ENCODE results near the gene SCLY. TPM values are rescaled to one million over a fixed set of nuclear protein-coding genes. Genes with fewer than 3 reads are reported as not detected.

The SCLY gene
- polyA plus RNA-seq, 1 of the 3 experiments (the other 2 are of a cell fraction) = 20.9 TPM

- H3K27me3 ChIP-seq (ENCODE audit: insufficient read depth) = no peaks in the 10 kb centered on the region
- ChIA-PET CTCF (interaction anchor here (1.1 to 2.3 kb wide), 2 partner anchors 90 to 156 kb away, joined by 4 to 8 read pairs; no protein-coding TSS in a partner anchor), POLR2A (no interaction called here)
- H3F3A ChIP-seq (replicated peaks; ENCODE audit: insufficient read depth) = no peaks in the 10 kb centered on the region
- peaks cover 13 to 22% of the 10 kb centered on the region in 2 experiments for H3K36me3 ChIP-seq (replicated peaks in 1 of 2; ENCODE audit: control insufficient read depth in 1 of 2, insufficient read depth in 2 of 2, low read length in 1 of 2)
- H3K4me2 ChIP-seq = no peak overlapping the region
- DNase-seq = no peak
- H4K20me1 ChIP-seq (ENCODE audit: insufficient read depth) = no peaks in the 10 kb centered on the region
- no peak overlapping the region for H3K4me3 ChIP-seq (ENCODE audit: low read depth in 2 of 2, low read length in 1 of 2)
- H3K79me2 ChIP-seq (ENCODE audit: insufficient read depth) = peaks cover 10% of the 10 kb centered on the region; the same call in 1 of the 2 replicates
- H3K9ac ChIP-seq = no peak overlapping the region
- H3K4me1 ChIP-seq (ENCODE audit: control insufficient read depth in 1 of 2, insufficient read depth in 2 of 2, low read depth in 1 of 2, low read length in 1 of 2) = peaks cover 0 to 10% of the 10 kb centered on the region in 2 experiments; a peak in 1 of 4 replicates
- TF ChIP-seq MAX (IDR thresholded peaks at IDR 0.05; ENCODE audit: low read depth) (no peak), NFIC (IDR thresholded peaks at IDR 0.05; ENCODE audit: borderline replicate concordance) (no peak), FOSL2 (IDR thresholded peaks at IDR 0.05; ENCODE audit: borderline replicate concordance, low read depth) (no peak), EP300 (IDR thresholded peaks at IDR 0.05; ENCODE audit: borderline replicate concordance in 1 of 2, low read depth in 1 of 2, low read length in 1 of 2) (no peak), RXRA (IDR thresholded peaks at IDR 0.05; ENCODE audit: borderline replicate concordance, low read depth) (no peak), MXI1 (IDR thresholded peaks at IDR 0.05; ENCODE audit: low read depth, low read length) (no peak), JUND (IDR thresholded peaks at IDR 0.05) (no peak), IRF3 (IDR thresholded peaks at IDR 0.05; ENCODE audit: low read depth, low read length) (no peak), POLR2AphosphoS5 (IDR thresholded peaks at IDR 0.05; ENCODE audit: low read depth, low read length) (no peak), TCF12 (IDR thresholded peaks at IDR 0.05) (no peak), FOXM1 (IDR thresholded peaks at IDR 0.05; ENCODE audit: low read depth) (no peak), PBX3 (IDR thresholded peaks at IDR 0.05) (no peak), EZH2phosphoT487 (IDR thresholded peaks at IDR 0.05; ENCODE audit: borderline replicate concordance, low read depth) (no peak), GABPA (IDR thresholded peaks at IDR 0.05; ENCODE audit: low read depth) (no peak), MEF2A (IDR thresholded peaks at IDR 0.05; ENCODE audit: borderline replicate concordance, low read depth) (no peak), ZBTB33 (IDR thresholded peaks at IDR 0.05; ENCODE audit: borderline replicate concordance, low read depth) (no peak), SMC3 (IDR thresholded peaks at IDR 0.05; ENCODE audit: low read depth, low read length) (no peak), CTCF (IDR thresholded peaks at IDR 0.05) (no peak), TAF1 (IDR thresholded peaks at IDR 0.05; ENCODE audit: borderline replicate concordance, low read depth, low read length) (no peak), FOXJ3 (CRISPR knock-in tag; IDR thresholded peaks at IDR 0.05) (no peak)
- H3K9me2 ChIP-seq = no peaks in the 10 kb centered on the region
- WGBS (ENCODE audit: low lambda C conversion rate) = 94% methylated on average over 5 of the region's 7 CpGs
- H2AFZ ChIP-seq (ENCODE audit: low read depth) = no peak overlapping the region
- H3K9me3 ChIP-seq = no peaks in the 10 kb centered on the region
- no peak overlapping the region; a peak in 1 of 4 replicates for H3K27ac ChIP-seq (ENCODE audit: low read depth in 2 of 2, low read length in 1 of 2)
These were observed 47.0 kb upstream of the SCLY start for GRCh38 chr2:238013806-238014205.

All from SK-N-SH (cell line).